ENCODE data around the gene CIB4.

Gene CIB4

GRCh38 chr2:26533661-26534060 lies 107.5 kb downstream of the CIB4 start:
- no peak for TF ChIP-seq CTCF (IDR thresholded peaks at IDR 0.05; ENCODE audit: control insufficient read depth, insufficient read depth, low read depth, low read length, missing control alignments)

GRCh38 chr2:26532301-26533250 lies 108.6 kb downstream of the CIB4 start:
- DNase-seq (ENCODE audit: low read depth): no peak
- no peak overlapping the region for H3K4me3 ChIP-seq (ENCODE audit: control insufficient read depth, low read depth, low read length)
- TF ChIP-seq CTCF (IDR thresholded peaks at IDR 0.05; ENCODE audit: control insufficient read depth, insufficient read depth, low read depth, low read length, missing control alignments): no peak

More at GRCh38 chr2:26533661-26534060, 107.5 kb downstream of the CIB4 start:
- DNase-seq (ENCODE audit: low read depth): no peak
- no peak overlapping the region for H3K4me3 ChIP-seq (ENCODE audit: control insufficient read depth, low read depth, low read length)
